NCI-H2081 (cell line): ENCODE results near the gene FCAMR.

Experiments used
- DNase-seq, 2 experiments: peaks; one replicate each; lab custom pipeline; 2025; lab: John Stamatoyannopoulos, UW

FCAMR gene

GRCh38 chr1:206957639-206958038, 12.6 kb downstream of the FCAMR start:
- no peak for DNase-seq

GRCh38 chr1:206955476-206956451, 14.5 kb downstream of the FCAMR start:
- no peak for DNase-seq

GRCh38 chr1:206954459-206955342, 15.6 kb downstream of the FCAMR start:
- no peak for DNase-seq

GRCh38 chr1:206953626-206954025, 16.6 kb downstream of the FCAMR start:
- no peak for DNase-seq

- no peak for DNase-seq
These were observed 17.1 kb downstream of the FCAMR start for GRCh38 chr1:206953126-206953525.

- no peak for DNase-seq
These were observed 18.1 kb downstream of the FCAMR start for GRCh38 chr1:206952171-206952570.

GRCh38 chr1:206951318-206952100, 18.8 kb downstream of the FCAMR start:
- no peak for DNase-seq

- DNase-seq = no peak
These were observed 20.6 kb downstream of the FCAMR start for GRCh38 chr1:206949641-206950040.

GRCh38 chr1:206949208-206949607, 21.1 kb downstream of the FCAMR start:
- DNase-seq = no peak

- no peak for DNase-seq
These were observed 23.0 kb downstream of the FCAMR start for GRCh38 chr1:206947255-206947654.

- no peak for DNase-seq
These were observed 24.0 kb downstream of the FCAMR start, which contains the start of gene PIGR for GRCh38 chr1:206946261-206946660. Gene PIGR (minus strand): TSS chr1:206946466. CDS start chr1:206940531, 5,935 bp downstream.

- DNase-seq = no peak
These were observed 24.5 kb downstream of the FCAMR start for GRCh38 chr1:206945779-206946178.

- no peak for DNase-seq
These were observed 25.6 kb downstream of the FCAMR start for GRCh38 chr1:206944703-206945102.

- DNase-seq = no peak
These were observed 28.4 kb downstream of the FCAMR start for GRCh38 chr1:206941766-206942418.

- no peak for DNase-seq
These were observed 29.7 kb downstream of the FCAMR start for GRCh38 chr1:206940588-206940936.

GRCh38 chr1:206939841-206940587, 30.2 kb downstream of the FCAMR start:
- no peak for DNase-seq

GRCh38 chr1:206939131-206939530, 31.1 kb downstream of the FCAMR start:
- no peak for DNase-seq

- no peak for DNase-seq
These were observed 32.8 kb downstream of the FCAMR start for GRCh38 chr1:206937425-206937824.

- no peak for DNase-seq
These were observed 34.7 kb downstream of the FCAMR start for GRCh38 chr1:206935491-206936067.

- no peak for DNase-seq
These were observed 36.8 kb downstream of the FCAMR start for GRCh38 chr1:206933333-206933945.
